Spleen (tissue), 11 donors: ENCODE data around the gene NPHP4. TPM values are rescaled to one million over a fixed set of nuclear protein-coding genes. Genes with fewer than 3 reads are reported as not detected.

Experiments
- DNase-seq: peaks from one replicate; pipeline ENCODE4 v3.0.0-alpha.2; 2020
- H3K27ac ChIP-seq, 8 donors: fragments of 200-600 bp; sonication (generic) in 7 of 8; 1 replicate in 4 of 8; 2 replicates in 4 of 8; pipeline versions ENCODE4 v1.5.0 to v1.8.0; 2016 to 2021; ENCODE audit warnings: inconsistent platforms in 4 of 8, mild to moderate bottlenecking in 4 of 8, moderate library complexity in 1 of 8
- H3K27me3 ChIP-seq, 7 donors: fragments of 200-600 bp; sonication (generic) in 6 of 7; replicated peaks in 1 of 7; 1 replicate in 4 of 7; 2 replicates in 3 of 7; pipeline versions ENCODE4 v1.5.0 to v1.8.0; 2016 to 2021; ENCODE audit warnings: inconsistent platforms in 3 of 7, mild to moderate bottlenecking in 1 of 7
- H3K36me3 ChIP-seq, 6 donors: fragments of 200-600 bp; sonication (generic) in 5 of 6; 1 replicate in 4 of 6; 2 replicates in 2 of 6; pipeline versions ENCODE4 v1.5.0 to v1.8.0; 2016 to 2021; ENCODE audit warnings: inconsistent platforms in 2 of 6
- H3K4me1 ChIP-seq, 6 donors: fragments of 200-600 bp; sonication (generic) in 5 of 6; 1 replicate in 3 of 6; 2 replicates in 3 of 6; pipeline versions ENCODE4 v1.5.0 to v1.8.0; 2016 to 2021; ENCODE audit warnings: inconsistent platforms in 3 of 6
- H3K4me3 ChIP-seq, 8 donors: fragments of 200-600 bp; sonication (generic) in 7 of 8; 1 replicate in 4 of 8; 2 replicates in 4 of 8; pipeline versions ENCODE4 v1.5.0 to v1.8.0; 2016 to 2021; ENCODE audit warnings: inconsistent platforms in 4 of 8, mild to moderate bottlenecking in 4 of 8, moderate library complexity in 2 of 8
- H3K9me3 ChIP-seq, 8 donors: fragments of 200-600 bp; sonication (generic) in 7 of 8; 1 replicate in 4 of 8; 2 replicates in 4 of 8; pipeline versions ENCODE4 v1.5.0 to v1.8.0; 2016 to 2021; ENCODE audit warnings: inconsistent platforms in 4 of 8
- POLR2A ChIP-seq, 3 donors: fragments of 450-650 bp; IDR thresholded peaks; one replicate each; pipeline ENCODE4 v1.5.1; 2017; ENCODE audit warnings: antibody characterized with exemption in 3 of 3, mild to moderate bottlenecking in 1 of 3
- POLR2AphosphoS5 ChIP-seq, 3 donors: sonication (generic); formaldehyde crosslinking; IDR thresholded peaks; one replicate each; pipeline ENCODE4 v1.5.1; 2017; ENCODE audit warnings: antibody characterized with exemption in 3 of 3
- WGBS, 5 donors: extraction: QIAGEN DNeasy Blood & Tissue Kit in 3 of 5; methylation state at CpG; one replicate each; pipeline versions ENCODE4 v1.1.5 to v1.1.7; 2013 to 2018; 5-methylcytosine and 5-hydroxymethylcytosine counted together
- intact Hi-C: fragments of 100-400 bp; cut with DNase I; formaldehyde crosslinking; loops from one replicate; pipeline ENCODE4 v1.15.0; 2023; ENCODE audit warnings: low total_unique reads
- polyA plus RNA-seq, 3 donors: library from polyadenylated mRNA; stranded (reverse); fragments of 200-250 nt; gene quantifications; one replicate each; pipeline ENCODE4 v1.2.1, GENCODE V29; 2013
- total RNA-seq, 7 donors: library from RNA; depleted of rRNA in 3 of 7; stranded (reverse); fragments of >200 nt in 3 of 7; fragmentation: NEBNext Ultra II Directional in 4 of 7; extraction: Animal tissue kit (Norgen Biotek cat#: 25700) in 4 of 7; gene quantifications; one replicate each; pipeline versions ENCODE4 v1.1.0 to v1.2.1, GENCODE V29; 2016 to 2021
- TF ChIP-seq, protein P1 (sequence below), 11 experiments: fragments of 200-600 bp in 7 of 11; fragments of 450-650 bp in 4 of 11; sonication (generic) in 4 of 11; IDR thresholded peaks in 8 of 11; conservative IDR thresholded peaks in 3 of 11; 1 replicate in 7 of 11; 2 replicates in 4 of 11; pipeline versions ENCODE4 v1.4.0 to v1.8.0; 2016 to 2021; ENCODE audit warnings: antibody characterized with exemption in 11 of 11, inconsistent platforms in 4 of 11, mild to moderate bottlenecking in 1 of 11
- donor health status: healthy with polysubstance abuse.
- donor health status: DM: no; HTN: no; CAD: no; lungs with moderate emphysema.
- donor health status: DM: no; HTN: no; CAD: no.
- donor health status: Bipolar disorder and iron deficiency.
- donor health status: healthy.
- donor health status: DM: no; HTN: no; CAD: no.
- donor health status: DM: yes; HTN: yes; CAD: no.

The NPHP4 gene
- total and polyA plus RNA-seq, 10 donors, result 1.2 to 17.5 (median 9.4) TPM

GRCh38 chr1:5839881-5840550 is 152.2 kb downstream of the NPHP4 start:
- TF ChIP-seq, protein P1, sequence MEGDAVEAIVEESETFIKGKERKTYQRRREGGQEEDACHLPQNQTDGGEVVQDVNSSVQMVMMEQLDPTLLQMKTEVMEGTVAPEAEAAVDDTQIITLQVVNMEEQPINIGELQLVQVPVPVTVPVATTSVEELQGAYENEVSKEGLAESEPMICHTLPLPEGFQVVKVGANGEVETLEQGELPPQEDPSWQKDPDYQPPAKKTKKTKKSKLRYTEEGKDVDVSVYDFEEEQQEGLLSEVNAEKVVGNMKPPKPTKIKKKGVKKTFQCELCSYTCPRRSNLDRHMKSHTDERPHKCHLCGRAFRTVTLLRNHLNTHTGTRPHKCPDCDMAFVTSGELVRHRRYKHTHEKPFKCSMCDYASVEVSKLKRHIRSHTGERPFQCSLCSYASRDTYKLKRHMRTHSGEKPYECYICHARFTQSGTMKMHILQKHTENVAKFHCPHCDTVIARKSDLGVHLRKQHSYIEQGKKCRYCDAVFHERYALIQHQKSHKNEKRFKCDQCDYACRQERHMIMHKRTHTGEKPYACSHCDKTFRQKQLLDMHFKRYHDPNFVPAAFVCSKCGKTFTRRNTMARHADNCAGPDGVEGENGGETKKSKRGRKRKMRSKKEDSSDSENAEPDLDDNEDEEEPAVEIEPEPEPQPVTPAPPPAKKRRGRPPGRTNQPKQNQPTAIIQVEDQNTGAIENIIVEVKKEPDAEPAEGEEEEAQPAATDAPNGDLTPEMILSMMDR (IDR thresholded peaks at IDR 0.05 in 8 of 11, conservative IDR thresholded peaks at IDR 0.05 in 3 of 11), result no peak
- TF ChIP-seq POLR2AphosphoS5 (IDR thresholded peaks at IDR 0.05) (no peak), POLR2A (IDR thresholded peaks at IDR 0.05) (no peak)
- intact Hi-C loops, result no loop called here
- 76 to 93% (median 84%) methylated on average over 11 of the region's 11 CpGs for WGBS, 5 donors
- DNase-seq, result no peak
- Histone ChIP-seq H3K36me3 (no peaks in the 10 kb centered on the region), H3K4me1 (no peaks in the 10 kb centered on the region), H3K9me3 (no peaks in the 10 kb centered on the region), H3K27me3 (peaks cover 0 to 58% (median 4%) of the 10 kb centered on the region in 7 donors), H3K4me3 (no peak overlapping the region), H3K27ac (no peak overlapping the region)

- Histone ChIP-seq H3K4me3 (no peak overlapping the region), H3K27ac (no peak overlapping the region), H3K27me3 (peaks cover 0 to 53% (median 4%) of the 10 kb centered on the region in 7 donors), H3K9me3 (no peaks in the 10 kb centered on the region), H3K36me3 (no peaks in the 10 kb centered on the region), H3K4me1 (no peaks in the 10 kb centered on the region)
- no peak for DNase-seq
- WGBS, 5 donors, result 67 to 77% (median 70%) methylated on average over 6 of the region's 6 CpGs
- intact Hi-C loops, result no loop called here
- no peak for TF ChIP-seq POLR2A (IDR thresholded peaks at IDR 0.05)
- no peak for TF ChIP-seq POLR2AphosphoS5 (IDR thresholded peaks at IDR 0.05)
- TF ChIP-seq, protein P1 (IDR thresholded peaks at IDR 0.05 in 8 of 11, conservative IDR thresholded peaks at IDR 0.05 in 3 of 11), result no peak
Measured at GRCh38 chr1:5839161-5839880, 152.9 kb downstream of the NPHP4 start.

- 80 to 84% (median 82%) methylated on average over 19 of the region's 19 CpGs for WGBS, 5 donors
- intact Hi-C loops, result no loop called here
- H3K4me3 ChIP-seq, result no peak overlapping the region
- H3K4me1 ChIP-seq, result no peaks in the 10 kb centered on the region
- no peak for DNase-seq
- no peaks in the 10 kb centered on the region for H3K9me3 ChIP-seq
- H3K36me3 ChIP-seq, result no peaks in the 10 kb centered on the region
- no peak for TF ChIP-seq POLR2A (IDR thresholded peaks at IDR 0.05)
- TF ChIP-seq POLR2AphosphoS5 (IDR thresholded peaks at IDR 0.05), result no peak
- TF ChIP-seq, protein P1 (IDR thresholded peaks at IDR 0.05 in 8 of 11, conservative IDR thresholded peaks at IDR 0.05 in 3 of 11), result no peak
- no peak overlapping the region for H3K27ac ChIP-seq
- H3K27me3 ChIP-seq, result peaks cover 0 to 49% (median 4%) of the 10 kb centered on the region in 7 donors
Measured at GRCh38 chr1:5837976-5838653, 154.1 kb downstream of the NPHP4 start.
